B cell (primary cell): ENCODE measurements around the gene RNASE7. TPM values are rescaled to one million over a fixed set of nuclear protein-coding genes. Genes with fewer than 3 reads are reported as not detected.
"Not testable (repeated sequence)": the region's sequence is repeated elsewhere in the genome, so short reads cannot be mapped to it uniquely, and the experiment has no call there.

Experiments
- ATAC-seq: fragments of 200-7000 bp; cut with Tn5 transposase; one replicate; pipeline ENCODE4 v1.10.0; 2021; ENCODE audit warnings: low read depth, mild to moderate bottlenecking, moderate number of reproducible peaks, moderate library complexity
- CTCF ChIA-PET: fragments of 350-600 bp; sonication (Branson Sonifier 250); formaldehyde crosslinking; loops from one replicate; lab custom pipeline; 2021; ENCODE audit warnings: antibody characterized with exemption, inconsistent platforms; lab: Charles Lee
- POLR2A ChIA-PET: fragments of 350-600 bp; sonication (Branson Sonifier 250); formaldehyde crosslinking; loops from one replicate; lab custom pipeline; 2021; ENCODE audit warnings: antibody characterized with exemption; lab: Charles Lee
- DNase-seq: peaks from one replicate; pipeline ENCODE4 v3.0.0; 2013
- H2AFZ ChIP-seq: 2 replicates; pipeline ENCODE4 v1.6.1; 2012; ENCODE audit warnings: mild to moderate bottlenecking, low read depth, low read length; ENCODE audit not compliant: insufficient read depth, poor library complexity, severe bottlenecking
- H3K27ac ChIP-seq, 2 donors: 1 replicate in 1 of 2; 2 replicates in 1 of 2; pipeline ENCODE4 v1.5.1; 2012 to 2013; ENCODE audit warnings: low read length in 2 of 2, mild to moderate bottlenecking in 2 of 2, moderate library complexity in 1 of 2
- H3K27me3 ChIP-seq, 4 experiments: fragments of 200-600 bp in 1 of 4; sonication (generic) in 1 of 4; replicated peaks in 1 of 4; 1 replicate in 2 of 4; 2 replicates in 2 of 4; pipeline versions ENCODE4 v1.6.1 to v1.7.0; 2013 to 2016; ENCODE audit warnings: low read length in 3 of 4, mild to moderate bottlenecking in 2 of 4, mixed read lengths in 1 of 4, moderate library complexity in 1 of 4; ENCODE audit not compliant: insufficient read depth in 4 of 4, control insufficient read depth in 3 of 4; ENCODE audit errors: control extremely low read depth in 1 of 4
- H3K36me3 ChIP-seq, 2 experiments: replicated peaks in 1 of 2; 1 replicate in 1 of 2; 2 replicates in 1 of 2; pipeline versions ENCODE4 v1.6.1 to v1.7.1; 2013; ENCODE audit warnings: low read length in 1 of 2; ENCODE audit not compliant: insufficient read depth in 2 of 2, control insufficient read depth in 1 of 2; ENCODE audit errors: control extremely low read depth in 1 of 2, extremely low read depth in 1 of 2
- H3K4me1 ChIP-seq, 2 donors: fragments of 200-600 bp in 1 of 2; sonication (generic) in 1 of 2; 1 replicate in 1 of 2; 2 replicates in 1 of 2; pipeline versions ENCODE4 v1.5.1 to v1.6.1; 2013 to 2017; ENCODE audit warnings: low read length in 2 of 2; ENCODE audit not compliant: control insufficient read depth in 2 of 2, insufficient read depth in 2 of 2
- H3K4me2 ChIP-seq: replicated peaks from 2 replicates; pipeline ENCODE3; 2012; ENCODE audit warnings: mild to moderate bottlenecking, low read depth, low read length; ENCODE audit not compliant: poor library complexity, severe bottlenecking
- H3K4me3 ChIP-seq, 5 experiments: fragments of 200-600 bp in 1 of 5; sonication (generic) in 1 of 5; 1 replicate in 3 of 5; 2 replicates in 2 of 5; pipeline versions ENCODE4 v1.5.1 to v1.7.0; 2011 to 2016; ENCODE audit warnings: low read length in 4 of 5, mild to moderate bottlenecking in 4 of 5, low read depth in 2 of 5, control low read depth in 1 of 5, moderate library complexity in 1 of 5; ENCODE audit not compliant: insufficient read depth in 1 of 5; ENCODE audit errors: control extremely low read depth in 1 of 5, extremely low read depth in 1 of 5
- H3K79me2 ChIP-seq: fragments of 200-600 bp; sonication (generic); one replicate; pipeline ENCODE4 v1.6.0; 2016; ENCODE audit warnings: low read length; ENCODE audit not compliant: control insufficient read depth, insufficient read depth
- H3K9ac ChIP-seq: fragments of 200-600 bp; sonication (generic); 2 replicates; pipeline ENCODE4 v1.6.1; 2017; ENCODE audit warnings: mild to moderate bottlenecking, low read length, moderate library complexity
- H3K9me3 ChIP-seq, 3 donors: one replicate each; pipeline versions ENCODE4 v1.6.1 to v1.7.1; 2013; ENCODE audit warnings: low read length in 2 of 3; ENCODE audit not compliant: control insufficient read depth in 2 of 3, insufficient read depth in 1 of 3; ENCODE audit errors: control extremely low read depth in 1 of 3
- H4K20me1 ChIP-seq: 2 replicates; pipeline ENCODE4 v1.6.0; 2012; ENCODE audit warnings: mild to moderate bottlenecking, low read length; ENCODE audit not compliant: insufficient read depth, control insufficient read depth, poor library complexity, severe bottlenecking
- H3K27ac Mint-ChIP-seq: one replicate; pipeline ENCODE4 v1.8.0; 2021; ENCODE audit warnings: mixed read lengths
- H3K27me3 Mint-ChIP-seq: one replicate; pipeline ENCODE4 v1.8.0; 2021; ENCODE audit warnings: mixed read lengths
- H3K4me1 Mint-ChIP-seq: one replicate; pipeline ENCODE4 v1.8.0; 2021; ENCODE audit warnings: mixed read lengths
- H3K4me3 Mint-ChIP-seq: one replicate; pipeline ENCODE4 v1.8.0; 2021; ENCODE audit warnings: mixed read lengths
- H3K9me3 Mint-ChIP-seq: one replicate; pipeline ENCODE4 v1.8.0; 2022; ENCODE audit warnings: mixed read lengths; ENCODE audit not compliant: insufficient read depth
- EZH2 ChIP-seq: IDR thresholded peaks from 2 replicates; pipeline ENCODE4 v1.6.1; 2012; ENCODE audit warnings: borderline replicate concordance, low read depth, mild to moderate bottlenecking, moderate library complexity, low read length; ENCODE audit not compliant: insufficient read depth, poor library complexity, severe bottlenecking
- WGBS: methylation state at CpG from one replicate; pipeline ENCODE4 v1.1.5; 2013; ENCODE audit warnings: missing lambda C conversion rate; ENCODE audit not compliant: insufficient coverage; 5-methylcytosine and 5-hydroxymethylcytosine counted together
- intact Hi-C: fragments of 100-400 bp; cut with micrococcal nuclease; formaldehyde crosslinking; loops from one replicate; pipeline ENCODE4 v1.10.0; 2022
- polyA plus RNA-seq: library from polyadenylated mRNA; depleted of rRNA; stranded (reverse); fragments of >200 nt; gene quantifications from 2 replicates; pipeline ENCODE4 v1.2.3, GENCODE V29; 2012
- total RNA-seq, 2 donors: library from RNA; stranded (reverse); fragments of 120-200 nt in 1 of 2; gene quantifications; 1 replicate in 1 of 2; 2 replicates in 1 of 2; pipeline versions ENCODE4 v1.2.3 to v1.2.4, GENCODE V29; 2013 to 2022
- TF ChIP-seq, protein P1 (sequence below): fragments of 200-600 bp; IDR thresholded peaks from one replicate; pipeline ENCODE4 v1.8.0; 2022; ENCODE audit warnings: antibody characterized with exemption, mild to moderate bottlenecking

RNASE7 gene
- total and polyA plus RNA-seq, 2 donors (not counting 1 experiment from before 2014, with no cell fraction given), result not detected

DNA sequence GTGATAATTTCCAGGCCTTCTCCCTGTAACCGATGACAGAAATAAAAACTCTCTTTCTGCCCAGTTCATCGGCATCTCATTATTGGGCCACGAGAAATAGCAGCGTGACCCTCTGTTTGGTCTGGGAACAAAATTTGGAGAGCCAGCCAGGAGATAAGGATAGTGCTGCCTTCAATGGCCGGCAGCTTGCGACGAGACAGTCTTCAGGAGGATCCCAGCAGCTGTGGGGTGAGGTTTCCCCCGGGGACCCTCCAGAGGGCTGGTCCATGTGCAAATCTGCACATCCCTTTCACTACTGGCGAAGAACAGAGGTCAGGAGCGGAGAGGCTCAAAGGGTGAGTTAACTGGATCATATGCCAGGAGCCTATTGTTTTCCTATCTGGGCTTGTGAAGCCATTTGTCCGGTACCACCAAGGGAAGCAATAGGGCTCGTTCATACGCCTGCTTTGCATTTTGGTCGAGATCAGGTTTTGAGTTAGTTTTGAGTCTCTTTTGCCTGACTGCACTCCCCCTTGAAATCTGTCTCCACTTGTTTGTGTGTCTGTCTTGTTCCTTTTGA is 38.3 kb upstream of the RNASE7 start:
- no peak for ATAC-seq
- no peaks in the 10 kb centered on the region for H4K20me1 ChIP-seq
- no peak overlapping the region for H2AFZ ChIP-seq
- no peak overlapping the region for H3K4me3 ChIP-seq
- H3K27ac Mint-ChIP-seq, result no peak overlapping the region
- ChIA-PET POLR2A (no interaction called here), CTCF (interaction anchor here (1.4 to 5.1 kb wide), 4 partner anchors 11 to 105 kb away, joined by 3 to 44 read pairs (median 4); no protein-coding TSS in a partner anchor)
- no peaks in the 10 kb centered on the region for H3K79me2 ChIP-seq
- H3K4me1 ChIP-seq, result no peaks in the 10 kb centered on the region
- H3K4me2 ChIP-seq, result no peak overlapping the region
- H3K27ac ChIP-seq, result no peak overlapping the region
- H3K27me3 Mint-ChIP-seq, result no peaks in the 10 kb centered on the region
- TF ChIP-seq, protein P1, sequence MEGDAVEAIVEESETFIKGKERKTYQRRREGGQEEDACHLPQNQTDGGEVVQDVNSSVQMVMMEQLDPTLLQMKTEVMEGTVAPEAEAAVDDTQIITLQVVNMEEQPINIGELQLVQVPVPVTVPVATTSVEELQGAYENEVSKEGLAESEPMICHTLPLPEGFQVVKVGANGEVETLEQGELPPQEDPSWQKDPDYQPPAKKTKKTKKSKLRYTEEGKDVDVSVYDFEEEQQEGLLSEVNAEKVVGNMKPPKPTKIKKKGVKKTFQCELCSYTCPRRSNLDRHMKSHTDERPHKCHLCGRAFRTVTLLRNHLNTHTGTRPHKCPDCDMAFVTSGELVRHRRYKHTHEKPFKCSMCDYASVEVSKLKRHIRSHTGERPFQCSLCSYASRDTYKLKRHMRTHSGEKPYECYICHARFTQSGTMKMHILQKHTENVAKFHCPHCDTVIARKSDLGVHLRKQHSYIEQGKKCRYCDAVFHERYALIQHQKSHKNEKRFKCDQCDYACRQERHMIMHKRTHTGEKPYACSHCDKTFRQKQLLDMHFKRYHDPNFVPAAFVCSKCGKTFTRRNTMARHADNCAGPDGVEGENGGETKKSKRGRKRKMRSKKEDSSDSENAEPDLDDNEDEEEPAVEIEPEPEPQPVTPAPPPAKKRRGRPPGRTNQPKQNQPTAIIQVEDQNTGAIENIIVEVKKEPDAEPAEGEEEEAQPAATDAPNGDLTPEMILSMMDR, result no peak
- TF ChIP-seq EZH2, result no peak
- H3K9me3 ChIP-seq, result no peaks in the 10 kb centered on the region
- H3K4me1 Mint-ChIP-seq, result no peaks in the 10 kb centered on the region
- intact Hi-C loops, result no loop called here
- H3K9ac ChIP-seq, result no peak overlapping the region
- WGBS, result 91% methylated on average over 12 of the region's 14 CpGs
- H3K4me3 Mint-ChIP-seq, result no peak overlapping the region
- H3K36me3 ChIP-seq, result no peaks in the 10 kb centered on the region
- no peaks in the 10 kb centered on the region for H3K27me3 ChIP-seq
- H3K9me3 Mint-ChIP-seq, result no peaks in the 10 kb centered on the region
- no peak for DNase-seq

GRCh38 chr14:21009721-21010120 is 32.4 kb upstream of the RNASE7 start:
- H3K27ac Mint-ChIP-seq, H3K4me1 Mint-ChIP-seq, H3K9ac ChIP-seq, H3K36me3 ChIP-seq, DNase-seq, H2AFZ ChIP-seq, H4K20me1 ChIP-seq, H3K79me2 ChIP-seq, H3K9me3 ChIP-seq, H3K27ac ChIP-seq, H3K4me3 ChIP-seq, H3K4me1 ChIP-seq, H3K9me3 Mint-ChIP-seq, ATAC-seq, H3K4me2 ChIP-seq, POLR2A ChIA-PET, H3K4me3 Mint-ChIP-seq: not testable (repeated sequence)
- WGBS, result no CpG with 5 or more reads among the region's 3 CpGs
- H3K27me3 ChIP-seq, result peaks cover 0 to 11% (median 2%) of the 10 kb centered on the region in 4 experiments
- intact Hi-C loops, result loop anchor here (5.0 kb wide), 1 partner anchor 548 kb away; no protein-coding TSS in a partner anchor
- CTCF ChIA-PET, result interaction anchor here (10.8 to 15.1 kb wide), 2 partner anchors 32 to 96 kb away, joined by 305 to 348 read pairs; partner anchors contain the start of genes RNASE7 and TMEM253
- peaks cover 22% of the 10 kb centered on the region for H3K27me3 Mint-ChIP-seq
